B cell (primary cell): Measurements from ENCODE around the gene KIAA0825. TPM values are rescaled to one million over a fixed set of nuclear protein-coding genes. Genes with fewer than 3 reads are reported as not detected.

Source experiments
- ATAC-seq: fragments of 200-7000 bp; cut with Tn5 transposase; one replicate; pipeline ENCODE4 v1.10.0; 2021; ENCODE audit warnings: low read depth, mild to moderate bottlenecking, moderate number of reproducible peaks, moderate library complexity
- CTCF ChIA-PET: fragments of 350-600 bp; sonication (Branson Sonifier 250); formaldehyde crosslinking; loops from one replicate; lab custom pipeline; 2021; ENCODE audit warnings: antibody characterized with exemption, inconsistent platforms; lab: Charles Lee
- POLR2A ChIA-PET: fragments of 350-600 bp; sonication (Branson Sonifier 250); formaldehyde crosslinking; loops from one replicate; lab custom pipeline; 2021; ENCODE audit warnings: antibody characterized with exemption; lab: Charles Lee
- DNase-seq: peaks from one replicate; pipeline ENCODE4 v3.0.0; 2013
- H2AFZ ChIP-seq: 2 replicates; pipeline ENCODE4 v1.6.1; 2012; ENCODE audit warnings: mild to moderate bottlenecking, low read depth, low read length; ENCODE audit not compliant: insufficient read depth, poor library complexity, severe bottlenecking
- H3K27ac ChIP-seq, 2 donors: 1 replicate in 1 of 2; 2 replicates in 1 of 2; pipeline ENCODE4 v1.5.1; 2012 to 2013; ENCODE audit warnings: low read length in 2 of 2, mild to moderate bottlenecking in 2 of 2, moderate library complexity in 1 of 2
- H3K27me3 ChIP-seq, 4 experiments: fragments of 200-600 bp in 1 of 4; sonication (generic) in 1 of 4; replicated peaks in 1 of 4; 1 replicate in 2 of 4; 2 replicates in 2 of 4; pipeline versions ENCODE4 v1.6.1 to v1.7.0; 2013 to 2016; ENCODE audit warnings: low read length in 3 of 4, mild to moderate bottlenecking in 2 of 4, mixed read lengths in 1 of 4, moderate library complexity in 1 of 4; ENCODE audit not compliant: insufficient read depth in 4 of 4, control insufficient read depth in 3 of 4; ENCODE audit errors: control extremely low read depth in 1 of 4
- H3K36me3 ChIP-seq, 2 experiments: replicated peaks in 1 of 2; 1 replicate in 1 of 2; 2 replicates in 1 of 2; pipeline versions ENCODE4 v1.6.1 to v1.7.1; 2013; ENCODE audit warnings: low read length in 1 of 2; ENCODE audit not compliant: insufficient read depth in 2 of 2, control insufficient read depth in 1 of 2; ENCODE audit errors: control extremely low read depth in 1 of 2, extremely low read depth in 1 of 2
- H3K4me1 ChIP-seq, 2 donors: fragments of 200-600 bp in 1 of 2; sonication (generic) in 1 of 2; 1 replicate in 1 of 2; 2 replicates in 1 of 2; pipeline versions ENCODE4 v1.5.1 to v1.6.1; 2013 to 2017; ENCODE audit warnings: low read length in 2 of 2; ENCODE audit not compliant: control insufficient read depth in 2 of 2, insufficient read depth in 2 of 2
- H3K4me2 ChIP-seq: replicated peaks from 2 replicates; pipeline ENCODE3; 2012; ENCODE audit warnings: mild to moderate bottlenecking, low read depth, low read length; ENCODE audit not compliant: poor library complexity, severe bottlenecking
- H3K4me3 ChIP-seq, 5 experiments: fragments of 200-600 bp in 1 of 5; sonication (generic) in 1 of 5; 1 replicate in 3 of 5; 2 replicates in 2 of 5; pipeline versions ENCODE4 v1.5.1 to v1.7.0; 2011 to 2016; ENCODE audit warnings: low read length in 4 of 5, mild to moderate bottlenecking in 4 of 5, low read depth in 2 of 5, control low read depth in 1 of 5, moderate library complexity in 1 of 5; ENCODE audit not compliant: insufficient read depth in 1 of 5; ENCODE audit errors: control extremely low read depth in 1 of 5, extremely low read depth in 1 of 5
- H3K79me2 ChIP-seq: fragments of 200-600 bp; sonication (generic); one replicate; pipeline ENCODE4 v1.6.0; 2016; ENCODE audit warnings: low read length; ENCODE audit not compliant: control insufficient read depth, insufficient read depth
- H3K9ac ChIP-seq: fragments of 200-600 bp; sonication (generic); 2 replicates; pipeline ENCODE4 v1.6.1; 2017; ENCODE audit warnings: mild to moderate bottlenecking, low read length, moderate library complexity
- H3K9me3 ChIP-seq, 3 donors: one replicate each; pipeline versions ENCODE4 v1.6.1 to v1.7.1; 2013; ENCODE audit warnings: low read length in 2 of 3; ENCODE audit not compliant: control insufficient read depth in 2 of 3, insufficient read depth in 1 of 3; ENCODE audit errors: control extremely low read depth in 1 of 3
- H4K20me1 ChIP-seq: 2 replicates; pipeline ENCODE4 v1.6.0; 2012; ENCODE audit warnings: mild to moderate bottlenecking, low read length; ENCODE audit not compliant: insufficient read depth, control insufficient read depth, poor library complexity, severe bottlenecking
- H3K27ac Mint-ChIP-seq: one replicate; pipeline ENCODE4 v1.8.0; 2021; ENCODE audit warnings: mixed read lengths
- H3K27me3 Mint-ChIP-seq: one replicate; pipeline ENCODE4 v1.8.0; 2021; ENCODE audit warnings: mixed read lengths
- H3K4me1 Mint-ChIP-seq: one replicate; pipeline ENCODE4 v1.8.0; 2021; ENCODE audit warnings: mixed read lengths
- H3K4me3 Mint-ChIP-seq: one replicate; pipeline ENCODE4 v1.8.0; 2021; ENCODE audit warnings: mixed read lengths
- H3K9me3 Mint-ChIP-seq: one replicate; pipeline ENCODE4 v1.8.0; 2022; ENCODE audit warnings: mixed read lengths; ENCODE audit not compliant: insufficient read depth
- EZH2 ChIP-seq: IDR thresholded peaks from 2 replicates; pipeline ENCODE4 v1.6.1; 2012; ENCODE audit warnings: borderline replicate concordance, low read depth, mild to moderate bottlenecking, moderate library complexity, low read length; ENCODE audit not compliant: insufficient read depth, poor library complexity, severe bottlenecking
- WGBS: methylation state at CpG from one replicate; pipeline ENCODE4 v1.1.5; 2013; ENCODE audit warnings: missing lambda C conversion rate; ENCODE audit not compliant: insufficient coverage; 5-methylcytosine and 5-hydroxymethylcytosine counted together
- intact Hi-C: fragments of 100-400 bp; cut with micrococcal nuclease; formaldehyde crosslinking; loops from one replicate; pipeline ENCODE4 v1.10.0; 2022
- polyA plus RNA-seq: library from polyadenylated mRNA; depleted of rRNA; stranded (reverse); fragments of >200 nt; gene quantifications from 2 replicates; pipeline ENCODE4 v1.2.3, GENCODE V29; 2012
- total RNA-seq, 2 donors: library from RNA; stranded (reverse); fragments of 120-200 nt in 1 of 2; gene quantifications; 1 replicate in 1 of 2; 2 replicates in 1 of 2; pipeline versions ENCODE4 v1.2.3 to v1.2.4, GENCODE V29; 2013 to 2022
- TF ChIP-seq, protein P1 (sequence below): fragments of 200-600 bp; IDR thresholded peaks from one replicate; pipeline ENCODE4 v1.8.0; 2022; ENCODE audit warnings: antibody characterized with exemption, mild to moderate bottlenecking

KIAA0825 gene
- total and polyA plus RNA-seq, 2 donors (not counting 1 experiment from before 2014, with no cell fraction given), result 0.43 to 2.7 TPM

DNA sequence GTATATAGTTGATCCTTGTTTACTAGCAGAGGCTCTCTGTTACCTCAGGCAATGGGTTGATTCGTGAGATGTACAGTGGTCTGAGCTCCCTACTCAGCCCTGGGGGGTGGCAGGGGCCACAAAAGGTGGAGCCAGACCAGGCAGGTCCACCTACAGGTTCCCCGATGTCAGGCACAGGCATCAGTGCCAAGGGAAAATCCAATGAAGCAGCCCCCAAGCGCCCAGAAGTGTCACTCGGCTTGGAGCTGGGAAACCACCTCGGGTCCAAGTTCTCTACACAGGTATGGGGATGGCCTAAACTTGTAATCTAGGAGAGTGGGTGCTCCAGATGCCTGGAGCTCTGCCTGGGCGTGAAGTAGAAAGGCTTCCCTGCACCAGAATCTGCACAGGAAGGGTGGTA lies 188.8 kb downstream of the KIAA0825 start:
- no peak for ATAC-seq
- Mint-ChIP-seq H3K27ac (no peak overlapping the region), H3K27me3 (no peaks in the 10 kb centered on the region), H3K9me3 (peaks cover 2% of the 10 kb centered on the region), H3K4me3 (no peak overlapping the region), H3K4me1 (no peaks in the 10 kb centered on the region)
- Histone ChIP-seq H3K9ac (no peak overlapping the region), H4K20me1 (no peaks in the 10 kb centered on the region), H3K36me3 (no peaks in the 10 kb centered on the region), H3K27me3 (no peaks in the 10 kb centered on the region), H3K4me3 (no peak overlapping the region), H3K27ac (no peak overlapping the region), H3K4me1 (no peaks in the 10 kb centered on the region), H3K9me3 (peaks cover 0 to 4% (median 0%) of the 10 kb centered on the region in 3 donors), H2AFZ (no peak overlapping the region), H3K79me2 (no peaks in the 10 kb centered on the region), H3K4me2 (no peak overlapping the region)
- intact Hi-C loops, result no loop called here
- POLR2A ChIA-PET, result no interaction called here
- TF ChIP-seq, protein P1, sequence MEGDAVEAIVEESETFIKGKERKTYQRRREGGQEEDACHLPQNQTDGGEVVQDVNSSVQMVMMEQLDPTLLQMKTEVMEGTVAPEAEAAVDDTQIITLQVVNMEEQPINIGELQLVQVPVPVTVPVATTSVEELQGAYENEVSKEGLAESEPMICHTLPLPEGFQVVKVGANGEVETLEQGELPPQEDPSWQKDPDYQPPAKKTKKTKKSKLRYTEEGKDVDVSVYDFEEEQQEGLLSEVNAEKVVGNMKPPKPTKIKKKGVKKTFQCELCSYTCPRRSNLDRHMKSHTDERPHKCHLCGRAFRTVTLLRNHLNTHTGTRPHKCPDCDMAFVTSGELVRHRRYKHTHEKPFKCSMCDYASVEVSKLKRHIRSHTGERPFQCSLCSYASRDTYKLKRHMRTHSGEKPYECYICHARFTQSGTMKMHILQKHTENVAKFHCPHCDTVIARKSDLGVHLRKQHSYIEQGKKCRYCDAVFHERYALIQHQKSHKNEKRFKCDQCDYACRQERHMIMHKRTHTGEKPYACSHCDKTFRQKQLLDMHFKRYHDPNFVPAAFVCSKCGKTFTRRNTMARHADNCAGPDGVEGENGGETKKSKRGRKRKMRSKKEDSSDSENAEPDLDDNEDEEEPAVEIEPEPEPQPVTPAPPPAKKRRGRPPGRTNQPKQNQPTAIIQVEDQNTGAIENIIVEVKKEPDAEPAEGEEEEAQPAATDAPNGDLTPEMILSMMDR, result no peak
- no peak for TF ChIP-seq EZH2
- DNase-seq, result no peak
- 80% methylated on average over 6 of the region's 6 CpGs for WGBS
- CTCF ChIA-PET, result no interaction called here

DNA sequence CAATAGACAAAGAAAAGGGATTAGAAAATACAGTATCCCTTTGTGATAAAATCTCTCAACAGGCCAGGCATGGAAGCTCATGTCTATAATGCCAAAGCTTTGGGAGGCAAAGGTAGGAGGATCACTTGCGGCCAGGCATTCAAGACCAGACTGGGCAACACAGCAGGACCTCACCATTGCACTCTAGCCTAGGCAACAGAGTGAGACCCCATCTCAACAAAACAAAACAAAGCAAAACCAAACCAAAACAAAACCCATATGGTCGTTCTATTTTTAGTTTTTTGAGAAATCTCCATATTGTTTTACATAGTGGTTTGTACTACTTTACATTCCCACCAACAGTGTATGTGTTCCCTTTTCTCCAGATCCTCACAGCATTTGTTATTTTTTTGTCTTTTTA lies 193.0 kb downstream of the KIAA0825 start:
- intact Hi-C loops, result no loop called here
- H3K4me1 ChIP-seq, result no peaks in the 10 kb centered on the region
- H3K4me1 Mint-ChIP-seq, result no peaks in the 10 kb centered on the region
- H3K27ac Mint-ChIP-seq, result no peak overlapping the region
- H3K9me3 Mint-ChIP-seq, result peaks cover 2% of the 10 kb centered on the region
- H3K36me3 ChIP-seq, result no peaks in the 10 kb centered on the region
- no peak overlapping the region for H2AFZ ChIP-seq
- CTCF ChIA-PET, result no interaction called here
- ATAC-seq, result no peak
- no peak for DNase-seq
- H3K27me3 Mint-ChIP-seq, result no peaks in the 10 kb centered on the region
- POLR2A ChIA-PET, result no interaction called here
- no peaks in the 10 kb centered on the region for H3K27me3 ChIP-seq
- H4K20me1 ChIP-seq, result no peaks in the 10 kb centered on the region
- H3K4me2 ChIP-seq, result no peak overlapping the region
- H3K79me2 ChIP-seq, result no peaks in the 10 kb centered on the region
- WGBS, result no CpG with 5 or more reads among the region's 2 CpGs
- H3K4me3 ChIP-seq, result no peak overlapping the region
- H3K9ac ChIP-seq, result no peak overlapping the region
- no peak for TF ChIP-seq EZH2
- TF ChIP-seq, protein P1, result no peak
- H3K4me3 Mint-ChIP-seq, result no peak overlapping the region
- no peak overlapping the region for H3K27ac ChIP-seq
- peaks cover 0 to 4% (median 0%) of the 10 kb centered on the region in 3 donors for H3K9me3 ChIP-seq
